SIG-M5 treated with dmso at 0.1 percent for 504 hours (cell line): ENCODE measurements around the gene SUPT3H.
"Not testable (repeated sequence)": the region's sequence is repeated elsewhere in the genome, so short reads cannot be mapped to it uniquely, and the experiment has no call there.

Source experiments
- DNase-seq: peaks from one replicate; lab custom pipeline; 2025; ENCODE audit not compliant: unreplicated experiment; lab: John Stamatoyannopoulos, UW

The SUPT3H gene

GRCh38 chr6:44920952-44921491 lies 456.7 kb downstream of the SUPT3H start:
- DNase-seq: no peak

GRCh38 chr6:44918671-44919296 lies 458.9 kb downstream of the SUPT3H start:
- no peak for DNase-seq

DNA sequence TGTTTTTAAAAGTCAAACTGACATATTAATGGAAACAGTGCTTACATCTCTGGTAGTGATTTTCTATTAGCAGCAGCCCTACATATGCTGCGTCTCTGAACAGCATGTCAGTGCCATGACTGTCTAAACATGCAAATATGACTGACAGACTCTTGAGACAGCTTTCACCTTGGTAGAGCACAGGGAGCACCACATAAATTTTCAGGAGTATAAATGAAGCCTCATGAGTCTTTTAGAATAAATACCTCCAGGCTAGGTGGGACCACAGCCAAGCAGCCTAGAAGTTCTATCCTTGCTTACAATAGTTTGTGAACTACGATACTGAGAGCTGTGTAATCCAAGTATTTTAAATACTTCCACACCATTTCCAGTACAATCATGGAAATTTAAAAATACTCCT lies 460.3 kb downstream of the SUPT3H start:
- no peak for DNase-seq

DNA sequence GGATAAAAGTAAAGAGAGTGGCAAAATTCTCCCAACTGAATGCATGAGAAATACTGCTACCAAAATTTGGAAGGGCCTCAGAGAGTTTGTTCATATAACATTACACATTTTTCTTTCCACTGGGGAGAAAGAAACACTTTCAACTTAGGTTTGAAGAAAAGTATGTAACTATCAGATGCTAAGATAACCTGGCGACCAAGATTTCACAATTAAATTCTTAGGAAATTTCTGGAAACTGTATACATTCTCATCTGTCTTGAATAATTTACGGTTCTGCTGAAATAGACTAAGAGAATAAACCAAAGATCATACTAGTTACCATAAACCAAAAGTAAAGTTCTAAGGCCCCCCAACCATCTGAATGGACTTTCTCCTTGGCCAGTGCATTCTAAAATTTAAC lies 462.6 kb downstream of the SUPT3H start:
- no peak for DNase-seq

GRCh38 chr6:44914141-44914540 lies 463.6 kb downstream of the SUPT3H start:
- no peak for DNase-seq

- DNase-seq: no peak
These were observed 471.0 kb downstream of the SUPT3H start for GRCh38 chr6:44906761-44907160.

DNA sequence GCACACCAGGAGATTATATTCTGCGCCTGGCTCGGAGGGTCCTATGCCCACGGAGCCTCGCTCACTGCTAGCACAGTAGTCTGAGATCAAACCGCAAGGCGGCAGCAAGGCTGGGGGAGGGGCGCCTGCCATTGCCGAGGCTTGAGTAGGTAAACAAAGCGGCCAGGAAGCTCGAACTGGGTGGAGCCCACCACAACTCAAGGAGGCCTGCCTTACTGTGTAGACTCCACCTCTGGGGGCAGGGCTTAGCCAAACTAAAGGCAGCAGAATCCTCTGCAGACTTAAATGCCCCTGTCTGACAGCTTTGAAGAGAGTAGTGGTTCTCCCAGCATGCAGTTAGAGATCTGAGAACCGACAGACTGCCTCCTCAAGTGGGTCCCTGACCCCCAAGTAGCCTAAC lies 477.4 kb downstream of the SUPT3H start:
- DNase-seq: not testable (repeated sequence)

DNA sequence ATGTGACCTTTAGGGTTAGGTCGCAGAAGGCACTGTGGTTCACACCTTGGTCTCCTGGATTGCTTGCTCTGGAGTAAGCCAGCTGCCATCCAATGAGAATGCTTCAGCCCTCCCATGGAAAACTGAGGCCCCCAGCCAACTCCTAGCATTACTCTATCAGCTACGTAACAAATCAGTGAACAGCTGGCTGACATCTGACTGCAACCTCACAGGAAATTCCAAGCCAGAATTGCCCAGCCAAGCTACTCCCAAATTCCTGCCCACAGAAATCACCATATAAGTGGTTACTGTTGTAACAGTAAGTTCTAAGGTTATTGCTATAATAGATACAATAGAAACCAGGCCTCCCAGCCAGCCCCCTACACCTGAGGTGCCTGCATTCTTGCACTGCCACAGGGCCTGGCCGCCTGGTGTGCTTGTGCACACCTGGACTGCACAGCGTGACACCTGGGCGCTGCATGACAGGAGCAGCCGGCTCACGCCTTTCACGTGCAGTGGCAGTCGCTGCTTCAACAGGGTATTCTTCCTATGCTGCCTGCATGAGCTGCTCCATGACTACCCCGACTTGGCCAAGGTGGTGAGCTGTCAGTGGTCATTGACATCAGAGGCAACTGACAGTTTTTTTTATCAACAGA lies 479.3 kb downstream of the SUPT3H start:
- DNase-seq: no peak

DNA sequence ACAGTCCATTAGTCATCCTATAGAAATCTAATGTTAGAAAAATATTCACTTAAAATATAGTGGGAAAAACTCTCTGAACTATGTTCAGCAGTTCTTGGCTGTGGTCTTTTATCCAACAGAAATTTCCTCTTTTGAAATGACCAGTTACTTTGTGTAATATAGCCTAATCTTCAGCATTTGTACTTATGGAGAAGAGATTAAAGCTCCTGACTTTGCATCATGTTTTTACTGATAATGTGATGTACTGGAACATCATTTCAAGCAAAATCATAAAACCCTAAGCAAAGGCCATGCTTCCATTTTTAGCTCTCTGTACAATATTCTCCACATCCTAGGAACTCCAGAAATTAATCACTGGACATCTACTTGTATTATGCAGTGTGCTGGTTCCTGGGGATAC lies 480.4 kb downstream of the SUPT3H start:
- DNase-seq: no peak

DNA sequence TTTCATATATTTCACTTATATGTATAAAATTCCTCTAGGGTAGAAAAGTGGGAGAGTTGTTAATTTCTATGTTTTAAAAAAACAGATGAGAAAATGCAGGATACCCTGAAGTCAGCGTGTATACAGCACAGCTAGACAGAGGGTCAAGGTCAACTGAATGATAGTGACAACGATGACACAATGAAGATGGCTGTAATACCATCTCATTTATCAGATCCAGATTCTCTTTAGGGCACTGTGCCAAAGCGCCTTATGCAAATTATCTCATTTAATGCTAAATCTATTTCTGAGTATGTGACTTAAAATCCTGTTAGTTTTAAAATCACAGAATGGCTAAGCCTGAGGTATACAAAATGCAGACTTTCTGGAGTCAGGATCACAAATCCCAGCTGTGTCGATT lies 481.0 kb downstream of the SUPT3H start:
- no peak for DNase-seq

- DNase-seq: no peak
These were observed 485.2 kb downstream of the SUPT3H start for GRCh38 chr6:44892579-44892978.

- not testable (repeated sequence) for DNase-seq
These were observed 498.7 kb downstream of the SUPT3H start for GRCh38 chr6:44879071-44879470.

DNA sequence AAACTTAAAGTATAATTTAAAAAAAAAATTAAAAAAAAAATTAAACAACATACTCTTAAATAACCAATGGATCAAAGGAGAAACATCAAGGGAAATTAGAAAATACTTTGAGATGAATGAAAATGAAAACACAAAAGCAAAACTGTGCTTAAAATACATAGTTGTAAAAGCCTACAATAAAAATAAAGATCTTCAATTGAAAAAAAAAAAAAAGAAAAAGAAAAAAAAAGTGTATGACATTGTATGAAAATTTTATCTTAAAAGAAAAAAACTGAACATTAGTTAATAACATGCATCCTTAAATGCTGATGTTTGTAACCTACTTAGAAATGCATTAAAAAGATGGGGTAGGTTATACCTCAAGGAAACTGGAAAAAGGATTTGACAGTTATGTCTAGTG lies 501.1 kb downstream of the SUPT3H start:
- not testable (repeated sequence) for DNase-seq

DNA sequence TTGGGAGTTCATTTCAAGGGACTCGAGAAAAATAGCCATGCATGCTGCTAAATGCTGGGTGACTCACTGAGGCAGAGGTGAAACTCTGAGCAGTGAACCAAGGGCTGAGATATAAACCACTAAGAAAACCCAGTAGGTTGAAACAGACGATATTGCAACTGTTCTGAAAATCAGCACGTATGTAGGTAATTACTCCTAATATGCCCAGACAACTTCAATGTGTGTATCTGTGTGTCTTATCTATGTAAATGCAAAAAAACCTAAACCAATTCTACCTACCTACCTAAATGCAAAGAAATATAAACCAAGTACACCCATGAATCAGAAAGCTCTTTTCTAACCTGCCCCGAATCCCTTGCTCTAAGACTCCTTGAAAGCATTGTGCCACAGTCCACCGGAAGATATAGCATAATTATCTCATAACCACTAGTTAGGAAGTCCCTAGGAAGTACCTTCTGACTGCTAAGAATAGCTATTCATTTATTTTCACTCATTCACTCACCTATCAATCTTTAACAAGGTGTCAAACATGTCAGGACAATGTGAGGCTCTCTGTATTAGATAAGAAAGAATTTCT lies 508.3 kb downstream of the SUPT3H start:
- no peak for DNase-seq

DNA sequence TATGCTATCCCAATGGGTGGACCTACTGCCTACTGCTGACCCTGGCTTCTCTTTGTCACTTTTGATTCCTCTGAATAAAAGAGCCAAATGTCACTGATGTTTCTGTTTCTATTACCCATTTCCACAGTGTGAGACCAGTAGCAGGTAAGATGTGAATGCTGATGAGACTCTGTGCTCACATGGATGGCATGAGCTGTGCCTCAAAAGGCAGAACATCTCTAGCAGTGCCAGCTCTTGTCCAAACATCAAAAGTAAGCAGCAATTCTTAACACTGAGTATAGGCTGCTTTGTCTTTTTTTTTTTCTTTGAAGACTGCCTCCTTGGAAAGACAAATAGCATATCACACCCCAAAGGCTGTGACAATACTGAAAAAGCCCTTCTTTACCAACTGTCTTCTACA lies 508.8 kb downstream of the SUPT3H start:
- DNase-seq: no peak

DNA sequence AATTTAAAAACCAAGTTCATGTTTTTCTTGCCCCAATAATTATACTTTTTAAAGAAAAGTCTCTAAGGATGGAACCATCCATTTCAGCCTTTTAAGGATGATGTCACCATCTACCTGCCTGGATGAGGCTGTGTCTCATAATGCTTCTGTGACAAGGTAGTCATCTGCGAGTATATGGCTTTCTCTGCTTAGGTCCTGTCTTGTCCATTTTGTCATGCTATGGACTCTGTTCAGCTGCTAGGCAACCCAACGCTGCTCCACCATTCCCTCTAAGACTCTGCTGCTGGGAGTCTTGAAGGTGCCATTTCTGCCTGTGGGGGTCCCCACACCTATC lies 509.4 kb downstream of the SUPT3H start:
- no peak for DNase-seq

DNA sequence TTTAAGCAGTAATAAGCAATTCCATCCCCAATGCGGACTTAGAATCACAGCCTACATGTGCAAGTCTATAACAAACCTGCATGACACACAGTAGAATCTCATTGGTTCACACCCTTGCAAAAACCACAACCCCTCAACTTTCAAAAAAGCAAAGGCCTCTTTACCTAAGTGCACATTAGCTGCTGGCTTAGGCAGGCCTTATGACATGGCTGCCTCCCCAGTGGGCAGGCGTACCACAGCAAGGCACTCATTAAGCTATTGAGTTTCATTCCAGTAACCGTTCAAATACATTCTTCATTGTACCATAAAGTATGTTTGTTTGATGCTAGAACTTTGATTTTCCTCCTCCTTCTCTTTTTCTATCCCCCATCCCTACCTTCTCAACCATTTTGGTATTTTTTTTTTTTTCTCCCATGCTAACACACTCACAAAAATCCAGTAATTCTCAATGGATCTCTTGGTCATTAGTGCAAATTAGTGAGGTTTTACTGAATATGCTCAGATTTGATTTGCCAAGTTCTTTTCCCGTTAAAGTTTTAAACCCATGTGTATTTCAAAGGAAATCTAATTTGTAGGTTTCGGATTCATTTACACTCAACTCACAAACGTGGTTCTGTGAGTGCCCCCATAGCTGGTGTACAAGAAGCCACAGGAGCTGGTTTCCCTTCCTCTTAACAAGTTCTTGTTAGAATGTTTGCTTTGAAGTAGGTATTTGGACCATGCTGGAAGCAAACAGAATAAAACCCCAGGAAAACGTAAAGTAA lies 510.0 kb downstream of the SUPT3H start:
- DNase-seq: no peak

DNA sequence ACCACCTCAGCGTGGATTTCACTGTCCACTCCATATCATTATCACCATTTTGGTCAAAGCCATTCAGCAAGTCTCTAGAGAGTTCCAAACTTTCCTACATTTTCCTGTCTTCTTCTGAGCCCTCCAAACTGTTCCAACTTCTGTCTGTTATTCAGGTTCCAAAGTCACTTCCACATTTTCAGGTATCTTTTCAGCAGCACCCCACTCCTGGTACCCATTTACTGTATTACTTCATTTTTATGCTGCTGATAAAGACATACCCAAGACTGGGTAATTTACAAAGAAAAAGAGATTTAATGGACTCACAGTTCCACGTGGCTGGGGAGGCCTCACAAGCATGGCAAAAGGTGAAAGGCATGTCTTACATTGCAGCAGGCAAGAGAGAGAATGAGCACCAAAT lies 512.5 kb downstream of the SUPT3H start:
- DNase-seq: not testable (repeated sequence)

DNA sequence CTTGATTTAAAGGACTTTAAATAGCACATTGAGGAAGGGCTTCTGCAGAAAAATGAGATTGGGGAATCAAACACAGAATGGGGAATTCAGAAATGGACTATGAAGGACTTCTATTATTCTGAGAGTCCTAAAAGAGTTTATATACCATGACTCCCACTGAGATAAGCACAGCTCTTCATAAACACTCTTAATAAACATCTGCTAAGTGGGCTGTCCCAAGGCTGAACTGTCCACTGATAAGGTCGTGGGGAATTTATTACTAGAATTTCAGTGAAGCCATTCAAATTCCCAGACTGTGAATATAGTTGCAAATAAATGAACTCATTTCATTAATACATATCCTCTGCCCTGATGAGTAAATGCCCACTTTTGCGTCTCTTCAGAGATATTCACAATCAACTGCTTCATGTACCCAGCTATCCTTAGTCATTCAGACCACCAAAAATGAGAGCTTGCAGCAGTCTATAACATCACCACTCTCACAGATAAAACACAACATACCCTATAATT lies 517.8 kb downstream of the SUPT3H start:
- DNase-seq: no peak

- DNase-seq: no peak
These were observed 518.7 kb downstream of the SUPT3H start for GRCh38 chr6:44858998-44859397.

DNA sequence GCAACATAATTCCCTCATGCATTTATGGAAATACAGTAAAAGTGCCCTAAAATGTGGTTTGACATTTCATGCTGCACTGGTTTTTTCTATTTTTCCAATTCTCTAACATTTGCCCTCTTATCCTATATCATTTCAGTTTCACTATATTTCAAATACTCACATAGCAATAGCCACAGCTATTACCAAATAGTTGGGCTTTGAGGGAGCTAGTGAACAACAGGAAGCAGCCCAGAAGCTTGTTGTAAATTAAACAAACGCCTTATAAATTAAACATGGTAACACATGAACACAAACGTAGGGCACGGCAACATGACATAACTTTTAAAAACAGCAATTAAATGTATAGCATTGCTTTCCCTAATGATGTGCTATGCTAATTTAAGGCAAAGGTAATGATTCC lies 521.3 kb downstream of the SUPT3H start:
- DNase-seq: no peak
